HG02885 (cell line): ENCODE results near the gene SEMA6D.
A peak's percentile ranks its signal among the peaks of the same experiment; 100 is the strongest.

Source experiments
- ATAC-seq: cut with Tn5 transposase; IDR thresholded peaks from one replicate; pipeline ENCODE4 v1.9.1; 2021; ENCODE audit warnings: mild to moderate bottlenecking; ENCODE audit not compliant: unreplicated experiment, poor library complexity

Gene SEMA6D

DNA sequence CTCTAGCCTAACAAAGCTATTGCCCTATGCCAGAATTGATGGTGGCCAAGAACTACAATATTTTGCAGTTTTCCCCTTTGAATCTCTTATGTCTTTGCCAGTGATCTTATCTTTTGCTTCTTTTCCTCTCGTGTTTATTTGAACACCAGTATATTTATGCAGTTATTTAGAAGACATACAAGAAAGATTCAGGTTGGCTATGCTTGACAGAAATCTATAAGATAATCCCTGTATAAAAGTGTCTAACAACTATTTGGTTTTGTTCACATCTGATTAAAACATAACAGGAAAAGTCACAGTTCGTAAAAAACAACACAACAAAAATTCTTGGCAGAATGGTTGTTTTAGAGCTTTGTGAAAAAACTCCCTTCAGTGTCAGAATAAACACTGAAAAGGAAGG lies 63.7 kb downstream of the SEMA6D start:
- ATAC-seq: no peak

DNA sequence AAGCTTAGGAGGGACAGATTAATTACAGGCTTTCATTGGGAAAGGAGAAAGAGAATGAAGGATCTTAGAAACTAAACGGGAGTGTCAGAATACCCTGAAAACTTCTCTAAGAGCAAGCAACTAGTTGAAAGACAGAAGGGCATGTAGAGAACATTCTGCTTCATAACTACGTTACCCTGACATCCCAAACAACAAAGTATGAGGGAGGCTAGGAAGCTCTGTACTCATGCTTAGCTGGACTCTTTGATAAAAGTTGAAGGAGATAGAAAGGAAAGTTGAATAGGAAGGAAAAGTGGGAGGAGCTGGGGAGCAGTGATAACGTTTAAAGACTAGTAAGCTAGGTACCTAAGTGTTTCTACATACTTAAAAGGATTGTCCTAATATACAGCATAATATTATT lies 64.2 kb downstream of the SEMA6D start:
- ATAC-seq: no peak

DNA sequence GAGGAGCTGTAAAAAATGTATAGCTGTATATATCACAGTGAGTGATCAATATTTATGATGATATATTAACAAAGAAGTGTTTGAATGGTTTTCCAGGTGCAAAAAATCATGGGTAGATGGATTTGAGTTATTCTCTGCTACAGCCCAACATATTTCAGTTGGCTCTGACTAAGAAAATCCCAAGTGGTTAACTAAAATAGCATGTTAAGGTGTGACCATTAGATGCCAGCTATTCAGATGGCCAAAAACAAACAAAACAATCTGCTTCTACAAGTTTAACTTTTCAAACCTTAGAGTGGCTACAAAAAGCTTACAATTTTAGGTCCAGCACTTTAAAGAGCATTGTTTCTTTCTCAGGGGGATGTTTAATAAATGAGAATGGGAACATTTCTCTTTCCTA lies 67.5 kb downstream of the SEMA6D start:
- ATAC-seq: no peak

DNA sequence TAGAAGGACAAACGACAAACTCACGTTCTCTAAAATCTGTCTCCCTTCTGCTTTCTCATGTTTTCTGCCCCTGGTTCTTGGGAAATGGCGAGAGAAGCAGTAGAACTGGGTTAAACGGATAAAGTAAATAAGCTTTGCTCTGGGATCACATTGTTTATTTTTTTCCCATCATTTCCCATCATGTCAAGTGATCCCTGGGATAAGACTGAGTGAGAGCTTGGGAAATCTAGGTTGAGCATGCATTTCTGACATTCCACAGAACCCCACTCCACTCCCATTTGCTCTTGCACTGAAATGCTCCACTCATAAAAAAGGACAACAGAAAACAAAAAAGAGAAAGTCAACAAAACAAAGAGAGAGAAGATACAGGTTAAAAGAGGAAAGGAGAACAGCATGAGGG lies 69.1 kb downstream of the SEMA6D start:
- ATAC-seq: no peak

DNA sequence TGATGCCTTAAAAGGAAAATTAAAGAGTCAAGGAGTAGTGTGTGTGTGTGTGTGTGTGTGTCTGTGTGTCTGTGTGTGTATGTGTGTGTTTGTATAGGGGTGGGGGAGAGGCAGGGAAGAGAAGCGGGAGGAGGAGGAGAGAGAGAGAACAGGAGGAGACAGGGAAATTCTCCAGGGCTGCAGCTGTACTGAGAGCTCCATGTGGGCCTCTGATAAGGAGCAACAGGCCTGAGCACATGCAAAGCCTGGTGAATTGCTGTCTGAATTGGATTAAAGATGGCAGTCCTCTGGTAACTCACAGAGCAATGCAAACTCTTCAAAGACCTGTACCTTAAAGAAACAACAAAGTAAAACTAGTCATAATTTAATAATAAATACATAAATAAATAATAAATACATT lies 70.6 kb downstream of the SEMA6D start:
- ATAC-seq: no peak

DNA sequence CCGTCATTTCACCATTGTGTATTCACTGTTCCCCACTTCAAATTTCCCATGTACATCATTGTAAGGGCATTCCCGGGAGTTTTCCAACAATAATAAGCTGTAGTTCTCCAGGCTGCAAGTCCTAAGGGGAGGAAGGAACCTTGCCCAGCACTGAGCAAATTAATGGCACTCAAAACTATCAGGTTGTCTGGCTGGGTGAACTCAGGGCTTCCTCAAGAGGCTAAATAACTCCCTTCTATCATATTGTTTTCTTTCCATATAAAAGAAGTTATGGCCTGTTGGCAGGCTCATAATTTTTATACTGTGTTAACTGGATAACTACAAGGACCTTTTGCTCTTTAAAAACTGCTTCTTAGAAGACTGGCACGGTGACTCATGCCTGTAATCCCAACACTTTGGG lies 71.4 kb downstream of the SEMA6D start:
- ATAC-seq: no peak

DNA sequence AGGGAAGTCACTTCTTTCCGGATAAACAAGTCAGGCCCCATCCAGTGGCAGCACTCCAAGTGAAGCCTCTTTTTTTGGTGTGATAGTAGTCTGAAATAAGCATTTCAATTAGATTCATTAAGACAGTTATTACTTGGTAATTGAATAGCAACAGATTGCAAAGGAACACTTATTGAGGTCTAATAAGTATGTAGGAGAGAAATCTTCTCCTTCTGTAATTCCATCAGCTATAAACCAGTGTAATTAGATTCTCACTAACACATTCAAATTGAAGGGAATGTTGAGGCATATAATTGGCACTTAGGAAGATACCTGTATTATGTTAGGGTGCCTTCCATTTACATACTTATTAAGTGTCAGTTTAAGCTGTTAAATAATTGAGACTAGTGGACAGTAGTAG lies 73.9 kb downstream of the SEMA6D start:
- ATAC-seq: no peak

DNA sequence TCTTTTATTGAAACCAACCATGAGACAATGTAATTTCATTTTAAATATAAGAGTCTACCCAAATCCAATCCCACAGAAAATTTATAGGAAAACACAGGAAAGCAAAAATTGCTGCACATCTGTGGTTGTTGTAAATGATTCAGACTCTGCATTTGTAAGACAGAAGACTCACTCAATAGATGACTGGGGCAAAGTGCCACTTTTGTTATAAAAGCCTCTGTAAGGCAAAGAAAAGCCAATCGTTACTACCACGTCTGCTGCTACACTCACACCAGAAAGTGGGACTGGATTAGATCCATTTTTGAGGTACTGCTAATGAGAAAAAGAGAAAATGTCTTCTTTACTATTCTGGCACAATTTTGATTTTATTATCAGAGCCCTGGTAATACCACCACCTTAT lies 74.9 kb downstream of the SEMA6D start:
- ATAC-seq: no peak

DNA sequence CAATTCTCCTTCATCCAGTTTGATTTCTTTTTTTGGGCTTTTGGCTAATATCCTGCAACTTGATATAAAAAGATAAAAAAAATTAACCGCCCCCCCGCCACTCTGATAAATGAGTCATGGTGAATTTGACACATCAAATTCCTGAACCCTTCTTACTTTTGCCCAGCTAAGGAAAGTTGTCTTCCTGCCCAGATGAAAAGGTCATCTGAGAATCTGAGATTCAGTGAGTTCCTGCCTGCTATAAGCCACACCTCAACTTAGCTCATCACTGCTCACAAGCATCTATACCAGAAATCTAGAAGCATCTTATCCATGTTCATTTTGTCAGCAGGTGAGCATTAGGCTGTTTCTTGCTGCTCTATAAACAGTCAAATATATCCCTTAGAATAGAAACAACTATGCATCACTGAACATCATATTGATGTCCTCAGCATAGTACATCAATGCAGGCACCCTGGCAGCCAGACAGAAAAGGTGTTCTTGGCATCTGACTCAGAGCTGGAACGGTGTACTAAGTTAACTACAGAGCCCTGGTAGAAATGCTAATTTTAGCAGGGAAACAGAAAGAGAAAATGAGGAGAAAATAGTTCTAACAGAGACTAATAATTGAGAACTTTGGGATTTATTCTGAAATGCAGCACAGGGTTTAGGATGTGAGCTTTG lies 77.1 kb downstream of the SEMA6D start:
- ATAC-seq: no peak

DNA sequence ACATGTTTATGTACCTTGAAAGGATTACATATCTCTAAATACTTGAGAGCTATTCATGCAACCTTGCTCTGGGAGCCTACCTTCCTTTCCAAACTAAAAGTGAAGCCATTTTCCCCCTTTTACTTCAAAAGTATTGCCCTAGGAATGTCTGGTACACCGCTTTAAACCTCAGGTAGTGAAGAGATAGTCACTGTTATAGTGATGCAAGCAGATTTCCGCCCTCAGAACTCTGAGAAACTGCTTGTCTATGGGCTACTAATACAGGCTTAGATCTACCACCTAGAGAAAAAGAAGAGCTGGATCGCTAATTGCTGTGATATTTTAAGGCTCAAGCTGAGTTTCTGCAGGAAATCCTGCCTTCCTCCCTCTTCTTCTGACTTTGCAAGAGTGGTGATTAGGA lies 78.6 kb downstream of the SEMA6D start:
- no peak for ATAC-seq

DNA sequence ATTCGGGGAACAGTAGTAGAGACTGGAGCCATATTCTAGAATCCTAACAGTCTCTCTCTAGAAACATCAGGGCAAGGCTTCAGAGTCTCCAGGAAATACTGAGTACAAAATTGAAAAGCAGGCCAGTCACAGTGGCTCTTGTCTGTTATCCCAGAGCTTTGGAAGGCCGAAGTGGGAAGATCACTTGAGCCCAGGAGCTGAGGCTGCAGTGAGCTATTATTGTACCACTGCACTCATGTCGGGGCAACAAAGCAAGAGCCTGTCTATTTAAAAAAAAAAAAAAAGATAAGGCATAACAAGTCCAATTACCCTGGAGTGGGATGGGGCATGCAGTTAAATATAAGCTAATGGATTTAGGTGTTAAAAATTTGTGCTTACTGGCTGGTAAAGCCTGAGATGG lies 79.0 kb downstream of the SEMA6D start:
- no peak for ATAC-seq

DNA sequence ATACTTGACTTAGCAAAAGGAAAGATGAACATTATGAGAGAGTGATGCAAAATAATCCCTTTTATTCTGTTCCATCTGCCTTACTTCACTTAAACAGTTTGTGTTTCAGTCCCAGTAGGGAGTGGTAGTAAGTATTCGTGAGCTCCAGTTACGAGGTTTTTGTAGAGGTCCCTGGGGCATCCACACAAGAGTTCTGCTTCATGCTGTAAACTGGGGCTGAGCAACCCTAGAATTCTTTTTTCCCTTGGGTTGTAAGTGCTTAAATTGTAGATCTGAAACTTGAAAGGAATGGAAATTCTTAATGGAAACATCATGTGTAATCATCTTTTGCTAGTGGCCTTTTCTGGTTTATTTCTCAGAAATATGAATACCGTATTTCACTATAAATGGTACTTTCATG lies 79.5 kb downstream of the SEMA6D start:
- ATAC-seq: no peak

DNA sequence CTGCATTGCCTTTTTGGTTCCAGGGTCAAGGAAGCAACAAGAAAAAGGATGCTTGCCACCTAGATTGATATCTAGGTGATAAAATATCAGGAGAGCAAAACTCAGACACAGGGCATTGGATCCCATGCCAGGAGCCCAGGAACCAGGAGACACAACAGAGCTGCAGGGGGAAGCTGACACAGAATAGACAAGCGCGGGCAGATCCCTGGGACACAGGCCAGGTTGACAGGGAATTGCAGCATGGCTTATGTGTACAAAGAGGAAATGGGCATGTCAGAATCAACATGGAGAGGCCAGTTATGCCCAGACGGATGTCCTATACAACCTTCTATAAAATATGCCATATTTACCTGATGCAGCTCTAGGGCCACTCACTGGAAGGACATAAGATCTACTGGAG lies 84.2 kb downstream of the SEMA6D start:
- ATAC-seq: no peak

DNA sequence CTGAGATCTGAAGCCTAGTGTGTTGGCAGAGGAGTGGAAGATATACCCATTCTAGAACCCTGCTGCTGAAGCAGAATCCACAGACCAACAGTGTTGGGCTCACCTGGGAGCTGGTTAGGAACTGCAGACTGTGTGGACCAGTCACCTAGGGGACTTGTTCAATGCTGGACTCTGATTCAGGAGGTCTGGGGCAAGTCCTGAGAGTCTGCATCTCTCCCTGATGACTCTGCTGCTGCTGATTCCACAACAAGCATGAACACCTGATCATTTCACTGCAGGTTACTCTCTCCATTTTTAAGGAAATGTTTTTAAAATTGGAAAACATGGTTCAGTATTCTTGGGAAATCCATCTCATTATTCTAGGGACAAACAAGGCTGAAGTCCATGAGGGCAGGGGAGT lies 84.9 kb downstream of the SEMA6D start:
- no peak for ATAC-seq

DNA sequence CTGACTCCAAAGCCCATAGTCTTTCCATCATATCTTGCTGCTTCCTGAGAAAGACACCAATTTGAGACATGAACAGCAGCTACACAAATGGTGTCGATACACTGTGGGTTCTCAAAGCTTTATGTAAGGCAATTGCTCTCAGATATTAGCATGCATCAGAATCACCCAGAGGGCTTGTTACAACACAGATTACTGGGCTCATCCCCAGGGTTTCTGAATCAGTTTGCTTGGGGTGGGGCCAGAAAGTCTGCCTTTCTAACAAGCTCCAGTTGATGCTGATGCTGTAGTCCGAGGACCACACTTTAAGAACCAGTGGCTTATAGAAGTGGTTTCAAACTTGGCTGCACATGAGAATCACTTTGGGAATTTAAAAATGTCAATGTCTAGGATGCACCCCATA lies 86.5 kb downstream of the SEMA6D start:
- no peak for ATAC-seq

DNA sequence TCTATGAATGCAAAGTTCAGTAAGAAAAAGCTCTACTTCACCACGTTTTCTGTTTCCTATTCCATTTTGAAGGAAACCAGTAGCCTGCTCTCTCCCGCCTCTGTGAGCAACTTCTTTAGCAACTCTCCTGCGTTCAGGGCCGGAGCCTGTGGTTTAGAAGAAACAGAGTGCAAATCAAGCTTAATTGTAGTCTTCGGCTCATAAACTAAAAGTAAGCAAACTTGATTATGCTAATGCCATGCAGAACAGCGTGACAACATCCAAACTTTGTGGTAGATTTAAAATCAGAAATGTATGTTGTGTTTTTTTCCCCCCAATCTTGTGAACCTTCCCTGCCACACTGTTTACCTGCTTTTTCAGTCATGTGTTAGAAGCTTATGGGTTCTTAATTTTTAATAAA lies 87.4 kb downstream of the SEMA6D start:
- ATAC-seq: no peak

DNA sequence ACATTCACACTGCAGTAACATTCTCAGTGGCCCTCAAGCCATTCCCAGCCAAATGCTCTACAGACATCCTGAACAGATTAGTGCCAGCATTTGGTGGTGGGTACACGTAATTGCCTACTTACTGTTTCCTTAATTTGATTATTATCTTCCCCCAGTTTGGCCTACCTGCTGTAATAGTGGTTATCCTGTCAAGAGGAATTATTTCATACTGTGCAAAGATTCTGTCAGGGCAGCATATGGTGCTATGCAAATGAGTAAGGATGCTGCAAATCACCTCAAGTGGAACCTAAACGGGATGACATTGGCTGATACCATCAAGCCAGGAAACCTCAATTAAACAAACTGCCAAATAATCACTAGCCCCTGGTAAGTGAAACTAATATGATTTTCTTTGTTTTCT lies 88.7 kb downstream of the SEMA6D start:
- ATAC-seq: no peak

DNA sequence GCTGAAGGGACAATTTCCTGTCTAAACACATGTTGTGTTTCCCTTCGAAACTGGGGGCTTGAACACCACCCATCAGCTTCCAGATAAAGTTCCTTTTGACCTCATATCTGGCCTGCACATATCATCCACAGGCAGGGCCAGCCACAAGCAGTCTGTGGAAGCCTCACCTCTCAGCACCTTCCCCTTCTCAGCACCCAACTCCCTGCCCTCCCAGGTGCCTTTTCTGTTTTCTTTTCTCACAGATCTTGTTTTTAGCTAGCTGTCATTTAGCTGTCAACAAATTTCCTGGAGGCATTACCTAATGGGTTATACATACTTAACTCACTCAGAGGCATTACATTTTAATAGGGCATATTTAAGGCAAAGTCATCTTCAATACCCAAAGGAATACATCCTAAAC lies 93.9 kb downstream of the SEMA6D start:
- ATAC-seq: no peak

DNA sequence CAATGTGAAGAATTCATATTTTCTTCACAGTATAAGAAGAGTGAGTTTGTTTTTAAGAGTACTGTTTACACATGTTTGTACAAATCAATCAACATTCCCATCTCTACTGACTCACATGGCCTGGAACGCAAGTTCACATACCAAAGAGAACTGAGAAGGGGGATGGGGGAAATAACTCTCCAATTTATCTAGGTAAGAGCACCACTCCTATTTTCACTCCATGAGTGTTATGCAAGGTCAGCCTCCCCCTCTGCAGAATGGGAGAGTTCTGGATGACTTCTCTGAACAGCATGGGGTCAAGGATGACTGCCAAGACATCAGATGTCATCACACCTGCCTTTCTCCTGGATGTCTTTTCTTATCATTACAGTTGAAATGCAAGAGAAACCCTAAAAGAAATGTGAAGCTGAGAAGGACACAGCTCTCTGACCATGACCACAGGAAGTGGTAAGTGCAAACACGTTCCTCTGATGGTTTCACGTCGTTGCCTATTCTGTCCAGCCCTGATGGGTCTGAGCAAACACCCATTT lies 95.2 kb downstream of the SEMA6D start:
- peak; percentile 74 for ATAC-seq

DNA sequence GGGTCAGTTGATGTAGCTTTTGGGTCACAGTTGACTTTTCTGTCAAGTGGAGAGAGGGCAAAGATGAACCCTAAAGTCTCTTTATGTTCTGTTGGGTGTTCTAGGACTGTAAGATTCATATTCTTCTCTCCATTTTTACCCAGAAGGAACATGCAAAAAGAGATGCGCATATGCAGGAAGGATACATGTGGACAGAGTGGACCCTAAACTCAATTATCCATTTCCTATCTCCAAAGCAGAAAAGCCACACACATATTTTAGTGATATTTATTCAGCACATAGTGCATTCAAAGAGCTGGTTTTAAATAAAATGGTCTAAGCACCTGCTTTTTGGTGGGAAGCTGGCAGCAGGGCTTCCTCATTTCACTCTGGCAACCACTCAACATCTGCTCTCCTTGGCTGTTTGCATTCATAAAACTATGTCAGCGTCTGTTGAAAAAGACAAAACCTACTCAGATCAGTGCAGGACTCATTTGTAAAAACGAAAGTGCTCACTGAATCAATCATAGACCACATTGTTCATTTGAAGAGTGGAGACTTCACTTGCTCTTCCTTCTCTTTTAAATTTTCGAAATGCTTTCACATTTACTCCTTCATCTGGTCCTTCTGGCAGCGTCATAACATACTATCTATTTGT lies 96.6 kb downstream of the SEMA6D start:
- ATAC-seq: peak; percentile 87

DNA sequence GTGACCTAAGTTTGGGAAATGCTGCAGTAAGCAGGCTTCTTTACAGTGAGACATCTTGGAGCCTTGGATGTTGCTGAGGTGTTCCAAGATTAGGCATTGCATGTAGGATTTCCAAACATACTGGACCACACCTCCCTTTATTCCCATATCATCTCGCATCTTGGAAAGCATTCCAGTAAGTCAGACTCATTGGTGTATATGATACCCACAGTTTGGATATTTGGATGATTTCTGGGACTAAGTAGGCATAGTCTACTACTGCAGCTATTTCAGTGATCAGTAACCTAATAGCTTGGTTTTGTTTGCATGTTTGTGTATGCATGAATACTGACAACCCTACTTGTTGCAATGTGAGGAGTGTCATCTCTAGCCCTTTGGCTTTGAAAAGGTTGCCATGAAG lies 97.3 kb downstream of the SEMA6D start:
- no peak for ATAC-seq

DNA sequence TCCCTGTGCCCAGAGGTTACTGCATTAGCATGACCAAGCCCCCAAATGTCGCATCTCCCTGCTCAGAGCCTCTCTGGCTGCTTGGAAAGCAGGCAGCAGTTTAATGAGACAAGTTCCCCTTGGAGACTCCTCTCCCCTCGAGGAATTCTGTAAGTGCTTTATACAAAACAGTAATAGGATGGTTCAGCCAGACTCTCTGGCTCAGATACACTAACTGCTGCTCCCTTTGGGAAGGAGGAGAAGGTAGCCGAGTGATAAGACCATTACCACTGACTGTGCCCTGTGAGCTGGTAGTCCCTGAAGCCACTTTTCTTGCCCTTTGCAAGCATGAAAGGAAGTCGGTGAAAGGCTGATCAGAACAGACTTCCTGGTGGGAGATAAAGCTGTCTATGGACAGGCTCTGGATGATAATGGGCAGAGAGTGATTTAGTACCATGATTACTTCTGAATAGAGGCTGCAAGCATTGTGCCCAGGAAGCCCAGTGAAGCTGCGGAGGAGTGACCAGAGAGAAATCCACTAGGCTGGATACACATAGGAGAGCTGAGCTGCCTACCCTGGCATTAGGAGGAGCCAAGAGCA lies 100.8 kb downstream of the SEMA6D start:
- ATAC-seq: no peak
